Measurements from ENCODE around the gene PTBP1. TPM values are rescaled to one million over a fixed set of nuclear protein-coding genes. Genes with fewer than 3 reads are reported as not detected.

The PTBP1 gene
- total RNA-seq, 2 donors from 2014 or later = 604 to 619 TPM

- Mint-ChIP-seq H3K4me1 (ENCODE audit: low read depth in 2 of 2) (peaks cover 8 to 28% of the 10 kb centered on the region in 2 donors), H3K36me3 (peaks cover 9% of the 10 kb centered on the region), H3K27ac (no peak overlapping the region), H3K27me3 (no peaks in the 10 kb centered on the region), H3K9me3 (no peaks in the 10 kb centered on the region), H3K4me3 (no peak overlapping the region)
- ATAC-seq (peak in 1 of 2 donors; percentile 14), DNase-seq (ENCODE audit: low spot score) (no peak)
Observed at GRCh38 chr19:805600-806550, 8.6 kb downstream of the PTBP1 start.

- Mint-ChIP-seq H3K4me3 (no peak overlapping the region), H3K27me3 (no peaks in the 10 kb centered on the region), H3K9me3 (no peaks in the 10 kb centered on the region), H3K27ac (no peak overlapping the region), H3K4me1 (ENCODE audit: low read depth in 2 of 2) (peaks cover 8 to 21% of the 10 kb centered on the region in 2 donors), H3K36me3 (peaks cover 9% of the 10 kb centered on the region)
- ATAC-seq = no peak
- no peak for DNase-seq (ENCODE audit: low spot score)
Observed at GRCh38 chr19:806815-807421, 9.7 kb downstream of the PTBP1 start.

GRCh38 chr19:807627-808422 lies 10.6 kb downstream of the PTBP1 start:
- no peaks in the 10 kb centered on the region for H3K9me3 Mint-ChIP-seq
- ATAC-seq (no peak), DNase-seq (ENCODE audit: low spot score) (no peak)
- H3K4me1 Mint-ChIP-seq (ENCODE audit: low read depth in 2 of 2) = peaks cover 8 to 14% of the 10 kb centered on the region in 2 donors
- H3K4me3 Mint-ChIP-seq = no peak overlapping the region
- no peaks in the 10 kb centered on the region for H3K27me3 Mint-ChIP-seq
- H3K27ac Mint-ChIP-seq = peak overlapping the region in 1 of 2 donors; percentile 56
- H3K36me3 Mint-ChIP-seq = peaks cover 9% of the 10 kb centered on the region

GRCh38 chr19:808423-808775 lies 11.1 kb downstream of the PTBP1 start:
- H3K36me3 Mint-ChIP-seq = peaks cover 9% of the 10 kb centered on the region
- H3K4me1 Mint-ChIP-seq (ENCODE audit: low read depth in 2 of 2) = peaks cover 8 to 11% of the 10 kb centered on the region in 2 donors
- ATAC-seq = no peak
- DNase-seq (ENCODE audit: low spot score) = no peak
- H3K27me3 Mint-ChIP-seq = no peaks in the 10 kb centered on the region
- H3K4me3 Mint-ChIP-seq = no peak overlapping the region
- H3K9me3 Mint-ChIP-seq = no peaks in the 10 kb centered on the region
- H3K27ac Mint-ChIP-seq = no peak overlapping the region

GRCh38 chr19:810077-810855 lies 13.0 kb downstream of the PTBP1 start:
- ATAC-seq = no peak
- H3K4me3 Mint-ChIP-seq = no peak overlapping the region
- no peaks in the 10 kb centered on the region for H3K27me3 Mint-ChIP-seq
- no peaks in the 10 kb centered on the region for H3K9me3 Mint-ChIP-seq
- H3K36me3 Mint-ChIP-seq = peaks cover 9% of the 10 kb centered on the region
- DNase-seq (ENCODE audit: low spot score) = no peak
- no peak overlapping the region for H3K27ac Mint-ChIP-seq
- peaks cover 8 to 11% of the 10 kb centered on the region in 2 donors for H3K4me1 Mint-ChIP-seq (ENCODE audit: low read depth in 2 of 2)

- Mint-ChIP-seq H3K4me3 (no peak overlapping the region), H3K36me3 (peaks cover 12% of the 10 kb centered on the region), H3K9me3 (peaks cover 3% of the 10 kb centered on the region), H3K27me3 (no peaks in the 10 kb centered on the region), H3K27ac (no peak overlapping the region), H3K4me1 (ENCODE audit: low read depth in 2 of 2) (peaks cover 11 to 14% of the 10 kb centered on the region in 2 donors)
- no peak for ATAC-seq
- no peak for DNase-seq (ENCODE audit: low spot score)
Observed at GRCh38 chr19:810883-811489, 13.7 kb downstream of the PTBP1 start.

- no peak for ATAC-seq
- no peak overlapping the region for H3K27ac Mint-ChIP-seq
- H3K36me3 Mint-ChIP-seq = peaks cover 18% of the 10 kb centered on the region
- H3K9me3 Mint-ChIP-seq = peaks cover 7% of the 10 kb centered on the region
- no peaks in the 10 kb centered on the region for H3K27me3 Mint-ChIP-seq
- H3K4me1 Mint-ChIP-seq (ENCODE audit: low read depth in 2 of 2) = peaks cover 17 to 19% of the 10 kb centered on the region in 2 donors
- no peak overlapping the region for H3K4me3 Mint-ChIP-seq
- no peak for DNase-seq (ENCODE audit: low spot score)
Observed at GRCh38 chr19:811506-812048, 14.3 kb downstream of the PTBP1 start.

- peaks cover 16 to 19% of the 10 kb centered on the region in 2 donors for H3K4me1 Mint-ChIP-seq (ENCODE audit: low read depth in 2 of 2)
- no peaks in the 10 kb centered on the region for H3K27me3 Mint-ChIP-seq
- H3K36me3 Mint-ChIP-seq = peaks cover 20% of the 10 kb centered on the region
- ATAC-seq (no peak), DNase-seq (ENCODE audit: low spot score) (no peak)
- no peak overlapping the region for H3K27ac Mint-ChIP-seq
- peaks cover 8% of the 10 kb centered on the region for H3K9me3 Mint-ChIP-seq
- no peak overlapping the region for H3K4me3 Mint-ChIP-seq
Observed at GRCh38 chr19:812049-812746, 14.9 kb downstream of the PTBP1 start.

- H3K36me3 Mint-ChIP-seq = peaks cover 15% of the 10 kb centered on the region
- ATAC-seq (no peak), DNase-seq (ENCODE audit: low spot score) (no peak)
- H3K27ac Mint-ChIP-seq = no peak overlapping the region
- peaks cover 10 to 13% of the 10 kb centered on the region in 2 donors for H3K4me1 Mint-ChIP-seq (ENCODE audit: low read depth in 2 of 2)
- H3K4me3 Mint-ChIP-seq = no peak overlapping the region
- H3K9me3 Mint-ChIP-seq = peaks cover 8% of the 10 kb centered on the region
- no peaks in the 10 kb centered on the region for H3K27me3 Mint-ChIP-seq
Observed at GRCh38 chr19:812747-813218, 15.5 kb downstream of the PTBP1 start.

- H3K4me3 Mint-ChIP-seq = no peak overlapping the region
- ATAC-seq (peak in 1 of 2 donors; percentile 14), DNase-seq (ENCODE audit: low spot score) (no peak)
- H3K27me3 Mint-ChIP-seq = no peaks in the 10 kb centered on the region
- peaks cover 13% of the 10 kb centered on the region for H3K36me3 Mint-ChIP-seq
- peaks cover 8 to 11% of the 10 kb centered on the region in 2 donors for H3K4me1 Mint-ChIP-seq (ENCODE audit: low read depth in 2 of 2)
- H3K9me3 Mint-ChIP-seq = peaks cover 8% of the 10 kb centered on the region
- H3K27ac Mint-ChIP-seq = no peak overlapping the region
Observed at GRCh38 chr19:813219-814151, 16.2 kb downstream of the PTBP1 start.

All from natural killer cell treated with Interleukin-12 subunit alpha and Interleukin-12 subunit beta and Interleukin-15 and Interleukin-18, amount 100 ng/mL, for 72 hours (primary cell).